HCT116 (cell line): ENCODE measurements around the gene MEIS1. TPM values are rescaled to one million over a fixed set of nuclear protein-coding genes. Genes with fewer than 3 reads are reported as not detected.

Experiments
- ATAC-seq: fragments of 200-7000 bp; cut with Tn5 transposase; 2 replicates; pipeline ENCODE4 v1.9.1; 2020; ENCODE audit warnings: mild to moderate bottlenecking, moderate library complexity
- BruUV-seq: library from RNA; stranded (reverse); fragments of 400-500 nt; replicated peaks from 2 replicates; lab custom pipeline; 2021; lab: Mats Ljungman, UMichigan
- CTCF ChIA-PET: fragments of 300-600 bp; sonication (Branson Sonifier 250); formaldehyde crosslinking; loops from one replicate; lab custom pipeline; 2021; ENCODE audit warnings: antibody characterized with exemption; lab: Charles Lee
- POLR2A ChIA-PET: fragments of 300-600, 350-600 bp; sonication (Branson Sonifier 250); formaldehyde crosslinking; loops from one replicate; lab custom pipeline; 2021; ENCODE audit warnings: antibody characterized with exemption; lab: Charles Lee
- RAD21 ChIA-PET, 2 experiments: fragments of 300-600 bp; sonication (Branson Sonifier 250); formaldehyde crosslinking; loops; one replicate each; lab custom pipeline; 2023; ENCODE audit warnings: low total read pairs in 2 of 2; ENCODE audit not compliant: uncharacterized antibody in 2 of 2, unreplicated experiment in 2 of 2, low non-redundant PET in 1 of 2; lab: Charles Lee
- DNase-seq: peaks from one replicate; pipeline ENCODE4 v3.0.0-alpha.2; 2010; ENCODE audit warnings: low read depth, low spot score
- H2AFZ ChIP-seq: fragments of 200-600 bp; shearing (Covaris generic), sonication (generic); 2 replicates; pipeline ENCODE4 v1.6.1; 2017; ENCODE audit warnings: low read depth, mixed run types, mixed read lengths, antibody characterized with exemption, low read length; ENCODE audit not compliant: poor library complexity, severe bottlenecking
- H3K27ac ChIP-seq: 2 replicates; pipeline ENCODE4 v1.5.1; 2012; ENCODE audit warnings: low read depth, low read length
- H3K27me3 ChIP-seq: fragments of 200-600 bp; sonication (generic); 2 replicates; pipeline ENCODE4 v1.6.1; 2016; ENCODE audit warnings: mixed run types, low read length, mixed read lengths; ENCODE audit not compliant: insufficient read depth
- H3K36me3 ChIP-seq, 2 experiments: fragments of 200-500 bp in 1 of 2; fragments of 200-600 bp in 1 of 2; sonication (Bioruptor generic) in 1 of 2; sonication (generic) in 1 of 2; 2 replicates each; pipeline versions ENCODE4 v1.5.1 to v1.6.1; 2014 to 2016; ENCODE audit warnings: low read length in 2 of 2, inconsistent platforms in 1 of 2, mixed read lengths in 1 of 2, mixed run types in 1 of 2; ENCODE audit not compliant: insufficient read depth in 2 of 2, control insufficient read depth in 1 of 2
- H3K4me1 ChIP-seq, 2 experiments: fragments of 200-600 bp in 1 of 2; sonication (generic) in 1 of 2; 2 replicates each; pipeline versions ENCODE4 v1.5.1 to v1.6.1; 2012 to 2017; ENCODE audit warnings: low read length in 2 of 2, inconsistent platforms in 1 of 2, mild to moderate bottlenecking in 1 of 2, mixed read lengths in 1 of 2, mixed run types in 1 of 2, moderate library complexity in 1 of 2; ENCODE audit not compliant: insufficient read depth in 2 of 2, control insufficient read depth in 1 of 2
- H3K4me2 ChIP-seq: fragments of 200-600 bp; sonication (generic); 2 replicates; pipeline ENCODE4 v1.6.1; 2017; ENCODE audit warnings: mixed run types, low read length, mixed read lengths
- H3K4me3 ChIP-seq, 2 experiments: fragments of 200-600 bp in 1 of 2; sonication (generic) in 1 of 2; replicated peaks in 1 of 2; 2 replicates each; pipeline ENCODE4 v1.5.1; 2011 to 2016; ENCODE audit warnings: low read length in 2 of 2, control low read depth in 1 of 2, low read depth in 1 of 2, mild to moderate bottlenecking in 1 of 2, mixed read lengths in 1 of 2, mixed run types in 1 of 2
- H3K79me2 ChIP-seq: fragments of 200-600 bp; sonication (generic); 2 replicates; pipeline ENCODE4 v1.6.1; 2017; ENCODE audit warnings: mild to moderate bottlenecking, mixed run types, low read length, moderate library complexity, mixed read lengths; ENCODE audit not compliant: insufficient read depth
- H3K9ac ChIP-seq: fragments of 200-600 bp; sonication (generic); 2 replicates; pipeline ENCODE4 v1.6.1; 2016; ENCODE audit warnings: low read length, mixed read lengths
- H3K9me2 ChIP-seq: fragments of 200-600 bp; sonication (generic), shearing (Covaris generic); 2 replicates; pipeline ENCODE4 v1.6.1; 2017; ENCODE audit warnings: mixed run types, mild to moderate bottlenecking, moderate library complexity; ENCODE audit not compliant: insufficient read depth
- H3K9me3 ChIP-seq, 2 experiments: fragments of 200-500 bp in 1 of 2; fragments of 200-600 bp in 1 of 2; sonication (Bioruptor generic) in 1 of 2; sonication (generic) in 1 of 2; 2 replicates each; pipeline ENCODE4 v1.6.1; 2014 to 2017; ENCODE audit warnings: low read length in 2 of 2, mixed read lengths in 2 of 2, inconsistent platforms in 1 of 2, low read depth in 1 of 2, mild to moderate bottlenecking in 1 of 2, mixed run types in 1 of 2, moderate library complexity in 1 of 2; ENCODE audit not compliant: control insufficient read depth in 1 of 2, insufficient read depth in 1 of 2
- H4K20me1 ChIP-seq: fragments of 200-600 bp; sonication (generic), shearing (Covaris generic); 2 replicates; pipeline ENCODE4 v1.6.1; 2017; ENCODE audit warnings: mixed run types, mild to moderate bottlenecking, moderate library complexity; ENCODE audit not compliant: insufficient read depth
- CEBPB ChIP-seq: IDR thresholded peaks from 2 replicates; pipeline ENCODE4 v1.6.1; 2012; ENCODE audit warnings: low read depth
- ELF1 ChIP-seq: IDR thresholded peaks from 2 replicates; pipeline ENCODE4 v1.6.1; 2012; ENCODE audit warnings: low read depth, borderline replicate concordance
- EZH2 ChIP-seq: fragments of 200-600 bp; sonication (generic); IDR thresholded peaks from 2 replicates; pipeline ENCODE4 v1.6.1; 2017; ENCODE audit warnings: antibody characterized with exemption, mixed run types
- JUND ChIP-seq: IDR thresholded peaks from 2 replicates; pipeline ENCODE4 v1.6.1; 2012
- POLR2A ChIP-seq: IDR thresholded peaks from 2 replicates; pipeline ENCODE4 v1.7.0; 2011; ENCODE audit warnings: borderline replicate concordance; ENCODE audit not compliant: insufficient read depth, insufficient read length; ENCODE audit errors: extremely low read depth
- POLR2AphosphoS5 ChIP-seq: IDR thresholded peaks from 2 replicates; pipeline ENCODE4 v1.6.1; 2011; ENCODE audit warnings: mild to moderate bottlenecking, low read depth, low read length, moderate library complexity
- SIN3A ChIP-seq: IDR thresholded peaks from 2 replicates; pipeline ENCODE4 v1.6.1; 2012; ENCODE audit warnings: low read depth
- SP1 ChIP-seq: IDR thresholded peaks from 2 replicates; pipeline ENCODE4 v1.6.1; 2012; ENCODE audit warnings: low read depth
- TCF7L2 ChIP-seq: IDR thresholded peaks from 2 replicates; pipeline ENCODE4 v1.7.0; 2011; ENCODE audit warnings: borderline replicate concordance, inconsistent platforms; ENCODE audit not compliant: insufficient read depth, insufficient read length; ENCODE audit errors: extremely low read depth
- YY1 ChIP-seq: IDR thresholded peaks from 2 replicates; pipeline ENCODE4 v1.6.1; 2011; ENCODE audit warnings: low read length, low read depth, moderate library complexity, mild to moderate bottlenecking; ENCODE audit not compliant: insufficient replicate concordance; ENCODE audit errors: extremely low read depth
- ZNF274 ChIP-seq: fragments of 200-500 bp; sonication (Bioruptor generic); IDR thresholded peaks from 2 replicates; pipeline ENCODE4 v1.6.1; 2014; ENCODE audit warnings: mild to moderate bottlenecking, low read depth, low read length, inconsistent platforms
- intact Hi-C: fragments of 100-400 bp; cut with micrococcal nuclease; formaldehyde crosslinking; loops from 2 replicates; pipeline ENCODE4 v1.10.0; 2022
- total RNA-seq: library from RNA; stranded (reverse); gene quantifications from one replicate; pipeline ENCODE4 v1.2.1, GENCODE V29; 2021; ENCODE audit not compliant: unreplicated experiment
- TF ChIP-seq, protein P1 (sequence below): IDR thresholded peaks from 2 replicates; pipeline ENCODE4 v1.6.1; 2012
- TF ChIP-seq, protein P2 (sequence below), 3 experiments: fragments of 200-600 bp in 1 of 3; sonication (generic) in 1 of 3; IDR thresholded peaks in 2 of 3; conservative IDR thresholded peaks in 1 of 3; 2 replicates each; pipeline ENCODE4 v1.5.1; 2012 to 2017; ENCODE audit warnings: low read depth in 2 of 3, low read length in 2 of 3, antibody characterized with exemption in 1 of 3, borderline replicate concordance in 1 of 3, control low read depth in 1 of 3, mild to moderate bottlenecking in 1 of 3, mixed read lengths in 1 of 3, mixed run types in 1 of 3, moderate library complexity in 1 of 3; ENCODE audit not compliant: insufficient read depth in 1 of 3

The MEIS1 gene
- total RNA-seq, 1 experiment from 2014 or later, result 0.32 TPM

DNA sequence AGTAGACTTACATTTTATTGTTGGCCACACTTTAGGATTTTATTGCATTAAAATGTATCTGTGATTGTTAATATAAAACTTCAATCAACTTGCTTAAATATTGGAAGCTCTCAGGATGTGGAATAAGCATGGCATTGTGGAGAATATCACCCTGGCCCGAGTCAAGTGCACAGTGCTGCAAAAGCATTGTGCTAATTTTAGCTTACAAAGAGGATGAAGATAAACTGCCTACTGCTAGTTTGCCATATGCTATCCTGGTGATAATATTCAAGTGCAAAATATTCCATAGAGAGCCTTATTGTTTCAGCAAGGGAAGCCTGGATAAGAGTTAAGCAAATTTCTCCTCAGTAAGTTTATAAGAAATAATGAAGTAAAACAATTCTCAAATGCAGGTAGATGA, 54.5 kb downstream of the MEIS1 start:
- no peak overlapping the region for H2AFZ ChIP-seq
- no peaks in the 10 kb centered on the region for H3K9me2 ChIP-seq
- no peaks in the 10 kb centered on the region for H3K27me3 ChIP-seq
- H3K4me1 ChIP-seq, result no peaks in the 10 kb centered on the region
- no peaks in the 10 kb centered on the region for H4K20me1 ChIP-seq
- H3K79me2 ChIP-seq, result no peaks in the 10 kb centered on the region
- H3K9ac ChIP-seq, result no peak overlapping the region
- ChIA-PET RAD21 (no interaction called here), CTCF (no interaction called here), POLR2A (no interaction called here)
- DNase-seq (no peak), ATAC-seq (no peak)
- H3K4me3 ChIP-seq, result no peak overlapping the region
- no peaks in the 10 kb centered on the region; a peak in 1 of 4 replicates for H3K9me3 ChIP-seq
- no peak overlapping the region for H3K4me2 ChIP-seq
- no peak for TF ChIP-seq JUND
- TF ChIP-seq CEBPB, result no peak
- no peak for TF ChIP-seq SP1
- TF ChIP-seq, protein P1, sequence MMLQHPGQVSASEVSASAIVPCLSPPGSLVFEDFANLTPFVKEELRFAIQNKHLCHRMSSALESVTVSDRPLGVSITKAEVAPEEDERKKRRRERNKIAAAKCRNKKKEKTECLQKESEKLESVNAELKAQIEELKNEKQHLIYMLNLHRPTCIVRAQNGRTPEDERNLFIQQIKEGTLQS, result no peak
- TF ChIP-seq, protein P2, sequence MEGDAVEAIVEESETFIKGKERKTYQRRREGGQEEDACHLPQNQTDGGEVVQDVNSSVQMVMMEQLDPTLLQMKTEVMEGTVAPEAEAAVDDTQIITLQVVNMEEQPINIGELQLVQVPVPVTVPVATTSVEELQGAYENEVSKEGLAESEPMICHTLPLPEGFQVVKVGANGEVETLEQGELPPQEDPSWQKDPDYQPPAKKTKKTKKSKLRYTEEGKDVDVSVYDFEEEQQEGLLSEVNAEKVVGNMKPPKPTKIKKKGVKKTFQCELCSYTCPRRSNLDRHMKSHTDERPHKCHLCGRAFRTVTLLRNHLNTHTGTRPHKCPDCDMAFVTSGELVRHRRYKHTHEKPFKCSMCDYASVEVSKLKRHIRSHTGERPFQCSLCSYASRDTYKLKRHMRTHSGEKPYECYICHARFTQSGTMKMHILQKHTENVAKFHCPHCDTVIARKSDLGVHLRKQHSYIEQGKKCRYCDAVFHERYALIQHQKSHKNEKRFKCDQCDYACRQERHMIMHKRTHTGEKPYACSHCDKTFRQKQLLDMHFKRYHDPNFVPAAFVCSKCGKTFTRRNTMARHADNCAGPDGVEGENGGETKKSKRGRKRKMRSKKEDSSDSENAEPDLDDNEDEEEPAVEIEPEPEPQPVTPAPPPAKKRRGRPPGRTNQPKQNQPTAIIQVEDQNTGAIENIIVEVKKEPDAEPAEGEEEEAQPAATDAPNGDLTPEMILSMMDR (IDR thresholded peaks at IDR 0.05 in 2 of 3, conservative IDR thresholded peaks at IDR 0.05 in 1 of 3; ENCODE audit: borderline replicate concordance in 1 of 3, insufficient read depth in 1 of 3, low read depth in 2 of 3, low read length in 2 of 3), result no peak
- no peak for TF ChIP-seq YY1
- no peak for TF ChIP-seq TCF7L2
- no peak for TF ChIP-seq ZNF274
- TF ChIP-seq POLR2A, result no peak
- TF ChIP-seq SIN3A, result no peak
- no peak for TF ChIP-seq EZH2
- TF ChIP-seq POLR2AphosphoS5, result no peak
- no peak for TF ChIP-seq ELF1
- intact Hi-C loops, result no loop called here
- BruUV-seq, result no TSS peak
- no peak overlapping the region for H3K27ac ChIP-seq
- H3K36me3 ChIP-seq, result no peaks in the 10 kb centered on the region
